CD1c-positive myeloid dendritic cell (primary cell): ENCODE results near the gene PPP1R12B.
A peak's percentile ranks its signal among the peaks of the same experiment; 100 is the strongest.
"Not testable (repeated sequence)": the region's sequence is repeated elsewhere in the genome, so short reads cannot be mapped to it uniquely, and the experiment has no call there.

Experiments
- DNase-seq: peaks from one replicate; pipeline ENCODE4 v3.0.0-alpha.2; 2016; ENCODE audit errors: extremely low spot score

PPP1R12B gene

GRCh38 chr1:202439308-202439707 is 90.8 kb downstream of the PPP1R12B start:
- DNase-seq: no peak

GRCh38 chr1:202448140-202448539 is 99.6 kb downstream of the PPP1R12B start:
- not testable (repeated sequence) for DNase-seq

- DNase-seq: not testable (repeated sequence)
Measured at GRCh38 chr1:202451641-202452040, 103.1 kb downstream of the PPP1R12B start.

- DNase-seq: no peak
Measured at GRCh38 chr1:202452508-202452907, 104.0 kb downstream of the PPP1R12B start.

- not testable (repeated sequence) for DNase-seq
Measured at GRCh38 chr1:202456372-202457169, 108.1 kb downstream of the PPP1R12B start.

- not testable (repeated sequence) for DNase-seq
Measured at GRCh38 chr1:202458651-202459050, 110.2 kb downstream of the PPP1R12B start.

GRCh38 chr1:202459470-202460142 is 111.1 kb downstream of the PPP1R12B start:
- DNase-seq: not testable (repeated sequence)

- DNase-seq: not testable (repeated sequence)
Measured at GRCh38 chr1:202460143-202460495, 111.6 kb downstream of the PPP1R12B start.

GRCh38 chr1:202462342-202463076 is 114.0 kb downstream of the PPP1R12B start:
- no peak for DNase-seq

GRCh38 chr1:202464153-202464742 is 115.7 kb downstream of the PPP1R12B start:
- peak; percentile 63 for DNase-seq

GRCh38 chr1:202465644-202466270 is 117.3 kb downstream of the PPP1R12B start:
- not testable (repeated sequence) for DNase-seq

- DNase-seq: not testable (repeated sequence)
Measured at GRCh38 chr1:202466339-202466738, 117.8 kb downstream of the PPP1R12B start.

- DNase-seq: not testable (repeated sequence)
Measured at GRCh38 chr1:202467381-202467780, 118.9 kb downstream of the PPP1R12B start.

GRCh38 chr1:202468695-202469094 is 120.2 kb downstream of the PPP1R12B start:
- DNase-seq: peak; percentile 80

GRCh38 chr1:202469123-202469522 is 120.6 kb downstream of the PPP1R12B start:
- DNase-seq: not testable (repeated sequence)

- no peak for DNase-seq
Measured at GRCh38 chr1:202471246-202471645, 122.7 kb downstream of the PPP1R12B start.

- not testable (repeated sequence) for DNase-seq
Measured at GRCh38 chr1:202472347-202473124, 124.0 kb downstream of the PPP1R12B start.

- not testable (repeated sequence) for DNase-seq
Measured at GRCh38 chr1:202473266-202474045, 125.0 kb downstream of the PPP1R12B start.

GRCh38 chr1:202479661-202480060 is 131.2 kb downstream of the PPP1R12B start:
- not testable (repeated sequence) for DNase-seq

GRCh38 chr1:202480640-202481039 is 132.1 kb downstream of the PPP1R12B start:
- not testable (repeated sequence) for DNase-seq
